CD4-positive, alpha-beta T cell treated with Interleukin-15 for 1 hour (primary cell): Measurements from ENCODE around the gene ENO2.
A peak's percentile ranks its signal among the peaks of the same experiment; 100 is the strongest.
"Not testable (repeated sequence)": the region's sequence is repeated elsewhere in the genome, so short reads cannot be mapped to it uniquely, and the experiment has no call there.

Experiments used
- DNase-seq: peaks from one replicate; pipeline ENCODE4 v3.0.0-alpha.2; 2020

The ENO2 gene

GRCh38 chr12:6887460-6887859 is 26.9 kb upstream of the ENO2 start:
- DNase-seq = peak; percentile 29

DNA sequence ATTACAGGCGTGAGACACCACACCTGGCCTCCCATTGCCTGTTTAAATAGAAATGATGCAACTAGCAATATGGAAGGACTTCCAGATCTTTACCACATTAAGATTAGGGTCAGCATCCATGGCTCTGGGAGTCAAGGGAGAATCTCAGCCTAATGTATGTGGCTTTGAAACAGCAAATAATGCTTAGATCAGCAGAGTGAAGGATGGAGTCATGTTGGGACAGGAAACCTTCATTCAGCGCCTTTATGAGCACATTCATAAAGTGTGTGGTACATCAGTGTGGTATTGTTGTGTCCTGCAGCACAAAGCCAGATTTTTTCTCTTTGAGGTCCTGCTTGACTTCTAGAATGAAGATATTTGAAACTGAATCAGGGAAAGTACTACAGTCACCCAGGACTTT is 26.0 kb upstream of the ENO2 start:
- no peak for DNase-seq

DNA sequence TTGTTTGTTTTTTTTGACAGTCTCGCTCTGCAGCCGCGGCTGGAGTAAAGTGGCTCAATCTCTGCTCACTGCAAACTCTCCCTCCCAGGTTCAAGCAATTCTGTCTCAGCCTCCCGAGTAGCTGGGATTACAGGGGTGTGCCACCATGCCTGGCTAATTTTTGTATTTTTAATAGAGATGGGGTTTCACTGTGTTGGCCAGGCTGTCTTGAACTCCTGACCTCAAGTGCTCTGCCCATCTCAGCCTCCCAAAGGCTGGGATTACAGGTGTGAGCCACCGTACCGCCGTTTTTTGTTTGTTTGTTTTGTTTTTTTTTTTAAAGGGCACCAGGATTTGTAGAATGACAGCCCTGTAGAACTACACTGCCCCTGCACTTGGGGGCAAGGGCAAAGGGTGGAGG is 25.6 kb upstream of the ENO2 start:
- DNase-seq = not testable (repeated sequence)

DNA sequence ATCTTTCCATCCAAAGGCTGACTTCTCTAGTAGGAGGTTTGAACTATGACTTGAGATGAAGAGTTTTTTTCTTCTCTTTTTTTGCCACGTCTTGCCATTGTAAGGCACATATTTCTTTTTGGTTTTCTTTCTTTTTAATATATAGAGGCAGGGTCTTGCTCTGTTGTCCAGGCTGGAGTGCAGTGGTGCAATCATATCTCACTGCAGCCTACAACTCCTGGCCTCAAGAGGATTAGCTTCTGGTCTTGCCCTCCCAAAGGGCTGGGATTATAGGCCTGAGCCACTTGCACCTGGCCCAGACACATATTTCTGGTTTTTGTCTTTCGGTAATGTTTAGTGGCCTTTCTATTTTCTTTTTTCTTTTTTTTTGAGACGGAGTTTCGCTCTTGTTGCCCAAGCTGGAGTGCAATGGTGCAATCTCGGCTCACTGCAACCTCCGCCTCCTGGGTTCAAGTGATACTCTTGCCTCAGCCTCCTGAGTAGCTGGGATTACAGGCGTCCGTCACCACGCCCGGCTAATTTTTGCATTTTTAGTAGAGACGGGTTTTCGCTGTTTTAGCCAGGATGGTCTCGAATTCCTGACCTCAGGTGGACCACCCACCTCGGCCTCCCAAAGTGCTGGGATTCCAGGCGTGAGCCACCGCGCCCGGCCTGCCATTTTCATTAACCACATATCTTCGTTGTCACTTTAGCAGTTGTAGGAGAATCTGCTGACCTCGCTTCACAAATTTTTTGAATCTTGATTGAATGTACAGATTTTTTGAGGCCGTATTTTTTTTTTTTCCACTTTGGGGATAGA is 24.4 kb upstream of the ENO2 start:
- DNase-seq = not testable (repeated sequence)

GRCh38 chr12:6890789-6891645 is 23.4 kb upstream of the ENO2 start:
- DNase-seq = peak; percentile 98

DNA sequence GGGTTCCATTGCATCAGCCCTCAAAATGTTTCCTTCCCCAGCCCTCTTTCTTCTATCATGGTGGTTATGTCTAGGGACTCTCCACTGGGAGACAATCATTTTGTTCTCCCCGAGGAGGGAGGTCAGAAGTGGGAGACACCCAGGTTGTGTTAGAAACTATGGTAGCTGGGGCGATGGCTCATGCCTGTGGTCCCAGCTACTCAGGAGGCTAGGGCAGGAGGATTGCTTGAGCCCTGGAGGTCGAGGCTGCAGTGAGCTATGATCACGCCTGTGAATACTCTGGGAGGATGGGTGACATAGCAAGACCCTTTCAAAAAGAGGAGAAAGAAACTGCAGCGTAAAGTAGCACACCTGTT is 22.8 kb upstream of the ENO2 start:
- no peak for DNase-seq

DNA sequence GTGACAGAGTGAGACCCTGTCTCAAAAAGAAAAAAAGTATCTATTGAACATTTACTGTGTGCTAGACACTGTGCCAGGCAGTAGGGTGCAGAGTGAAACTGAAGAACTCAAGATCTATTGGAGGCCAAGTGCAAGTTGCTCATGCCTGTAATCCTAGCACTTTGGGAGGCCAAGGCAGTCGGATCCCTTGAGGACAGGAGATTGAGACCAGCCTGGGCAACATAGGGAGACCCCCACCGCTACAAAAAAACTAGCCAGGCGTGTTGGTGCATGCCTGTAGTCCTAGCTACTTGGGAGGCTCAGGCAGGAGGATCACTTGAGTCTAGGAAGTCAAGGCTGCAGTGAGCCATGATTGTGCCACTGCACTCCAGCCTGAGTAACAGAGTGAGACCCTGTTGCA is 21.7 kb upstream of the ENO2 start:
- DNase-seq = not testable (repeated sequence)

GRCh38 chr12:6894321-6894720 is 20.1 kb upstream of the ENO2 start:
- DNase-seq = no peak

DNA sequence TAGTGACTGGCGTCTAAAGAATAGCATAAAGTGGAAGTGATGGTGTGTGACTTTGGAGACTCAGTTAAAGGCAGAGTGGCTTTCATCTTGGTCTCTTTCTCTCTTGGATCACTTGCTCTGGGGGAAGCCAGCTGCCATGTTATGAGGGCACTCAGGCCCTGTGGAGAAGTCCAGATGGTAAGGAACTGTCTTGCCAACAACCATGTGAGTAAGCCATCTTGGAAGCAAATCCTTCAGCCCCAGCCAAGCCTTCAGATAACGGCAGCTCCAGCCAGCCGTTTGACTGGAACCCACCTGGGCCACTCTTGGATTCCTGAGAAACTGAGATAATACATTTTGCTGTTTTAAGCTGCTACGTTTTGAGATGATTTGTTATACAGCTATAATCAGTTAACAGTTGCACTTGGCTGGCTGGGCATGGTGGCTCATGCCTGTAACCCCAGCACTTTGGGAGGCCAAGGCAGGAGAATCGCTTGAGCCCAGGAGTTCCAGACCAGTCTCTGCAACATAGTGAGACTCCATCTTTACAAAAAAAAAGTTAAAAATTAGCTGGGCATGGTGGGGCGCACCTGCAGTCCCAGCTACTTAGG is 17.4 kb upstream of the ENO2 start:
- no peak for DNase-seq

DNA sequence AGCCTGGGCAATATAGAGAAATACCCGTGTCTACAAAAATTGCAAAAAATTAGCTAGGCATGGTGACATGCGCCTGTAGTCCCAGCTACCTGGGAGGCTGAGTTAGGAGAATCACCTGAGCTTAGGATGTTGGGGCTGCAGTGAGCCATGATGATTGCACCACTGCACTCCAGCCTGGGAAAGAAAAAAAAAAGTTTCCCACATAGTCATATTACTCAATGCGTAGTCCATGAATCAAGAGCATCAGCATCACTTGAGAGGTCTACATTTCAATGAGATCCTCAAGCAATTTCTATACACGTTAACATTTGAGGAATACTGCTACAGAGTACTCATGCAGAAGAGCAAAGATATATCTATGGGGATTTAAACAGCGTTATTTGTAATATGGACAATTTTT is 15.0 kb upstream of the ENO2 start:
- DNase-seq = no peak

- peak; percentile 68 for DNase-seq
Observed at GRCh38 chr12:6899837-6900519, 14.4 kb upstream of the ENO2 start.

GRCh38 chr12:6902448-6902847 is 11.9 kb upstream of the ENO2 start:
- DNase-seq = no peak

- no peak for DNase-seq
Observed at GRCh38 chr12:6903722-6904121, 10.7 kb upstream of the ENO2 start.

DNA sequence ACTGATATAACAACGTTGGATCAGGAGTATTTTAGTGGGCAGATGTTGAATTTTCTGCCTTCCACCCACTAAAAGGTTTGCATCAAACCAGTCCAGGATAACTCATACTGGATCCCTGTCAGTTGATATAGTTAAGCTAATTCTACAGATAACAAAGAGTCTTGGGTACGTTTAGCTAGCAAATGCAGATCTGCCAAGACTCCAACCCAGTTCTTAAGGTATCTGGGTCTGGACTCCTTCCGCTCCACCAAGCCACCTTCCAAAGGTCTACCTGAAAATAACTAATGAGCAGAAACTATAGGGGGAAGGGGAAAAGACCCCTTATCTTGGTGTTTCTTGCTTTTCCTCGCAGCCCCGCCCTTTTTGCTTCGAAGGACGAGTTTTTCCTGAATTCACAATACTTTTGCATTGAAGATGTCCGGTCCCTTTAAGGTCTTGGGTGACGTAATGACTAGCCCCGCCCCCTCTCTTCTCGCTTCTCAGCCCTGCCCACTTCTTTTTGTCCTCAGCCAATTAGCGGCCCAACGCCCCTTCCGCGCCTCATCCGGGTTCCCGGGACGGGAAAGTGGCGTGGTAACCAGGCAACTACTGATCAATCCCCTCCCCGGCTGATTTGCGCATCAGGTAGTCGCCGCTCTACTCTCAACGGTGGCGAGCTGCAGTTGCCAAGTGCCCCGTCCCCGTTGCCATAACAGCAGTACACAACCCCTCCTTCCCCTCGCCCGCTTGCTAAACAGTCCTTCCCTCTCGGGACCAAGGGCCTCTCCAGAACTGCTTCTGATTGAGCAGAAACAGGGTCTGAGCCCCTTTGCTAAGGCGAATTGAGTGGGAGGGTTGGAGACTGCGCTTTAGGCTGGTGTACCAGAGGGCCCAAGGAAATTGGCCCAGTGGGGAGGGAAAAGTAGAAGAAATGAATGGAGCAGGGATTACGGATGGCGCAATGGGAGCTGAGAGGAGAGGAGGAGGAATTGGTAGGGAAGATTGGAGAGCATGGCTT is 9.8 kb upstream of the ENO2 start, which contains the start of gene LRRC23:
TSS of gene LRRC23 (plus strand) at position 543 of the 997 bp plus-strand sequence. CDS start 812 bp downstream, outside the sequence.
- DNase-seq = peak; percentile 99

DNA sequence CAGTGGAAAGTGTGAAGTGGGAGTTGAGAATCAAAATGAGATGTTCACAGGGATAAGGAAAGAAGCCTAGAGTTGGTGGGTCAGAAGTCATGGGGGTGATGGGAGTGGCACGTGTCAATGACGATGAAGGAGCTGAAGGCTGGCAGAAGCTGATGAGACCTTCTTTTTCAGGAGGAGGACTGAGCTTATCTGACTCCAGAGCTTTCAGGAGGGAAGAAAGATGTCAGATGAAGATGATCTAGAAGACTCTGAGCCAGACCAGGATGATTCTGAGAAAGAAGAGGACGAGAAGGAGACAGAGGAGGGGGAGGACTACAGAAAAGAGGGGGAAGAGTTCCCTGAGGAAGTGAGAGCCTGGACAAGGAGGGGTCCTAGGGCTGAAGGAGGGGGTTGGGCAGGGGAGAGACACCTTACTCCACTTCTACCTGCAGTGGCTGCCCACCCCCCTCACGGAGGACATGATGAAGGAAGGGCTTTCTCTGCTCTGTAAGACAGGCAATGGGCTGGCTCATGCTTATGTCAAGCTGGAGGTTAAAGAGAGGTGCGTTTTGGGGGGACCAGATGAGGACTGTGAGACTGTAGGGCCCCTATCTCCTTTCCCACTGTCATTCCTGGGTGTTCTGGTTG is 8.9 kb upstream of the ENO2 start:
- DNase-seq = no peak

- not testable (repeated sequence) for DNase-seq
Observed at GRCh38 chr12:6908141-6908540, 6.2 kb upstream of the ENO2 start.

GRCh38 chr12:6909421-6910145 is 4.8 kb upstream of the ENO2 start:
- DNase-seq = no peak

GRCh38 chr12:6912164-6912935 is 2.0 kb upstream of the ENO2 start:
- no peak for DNase-seq

DNA sequence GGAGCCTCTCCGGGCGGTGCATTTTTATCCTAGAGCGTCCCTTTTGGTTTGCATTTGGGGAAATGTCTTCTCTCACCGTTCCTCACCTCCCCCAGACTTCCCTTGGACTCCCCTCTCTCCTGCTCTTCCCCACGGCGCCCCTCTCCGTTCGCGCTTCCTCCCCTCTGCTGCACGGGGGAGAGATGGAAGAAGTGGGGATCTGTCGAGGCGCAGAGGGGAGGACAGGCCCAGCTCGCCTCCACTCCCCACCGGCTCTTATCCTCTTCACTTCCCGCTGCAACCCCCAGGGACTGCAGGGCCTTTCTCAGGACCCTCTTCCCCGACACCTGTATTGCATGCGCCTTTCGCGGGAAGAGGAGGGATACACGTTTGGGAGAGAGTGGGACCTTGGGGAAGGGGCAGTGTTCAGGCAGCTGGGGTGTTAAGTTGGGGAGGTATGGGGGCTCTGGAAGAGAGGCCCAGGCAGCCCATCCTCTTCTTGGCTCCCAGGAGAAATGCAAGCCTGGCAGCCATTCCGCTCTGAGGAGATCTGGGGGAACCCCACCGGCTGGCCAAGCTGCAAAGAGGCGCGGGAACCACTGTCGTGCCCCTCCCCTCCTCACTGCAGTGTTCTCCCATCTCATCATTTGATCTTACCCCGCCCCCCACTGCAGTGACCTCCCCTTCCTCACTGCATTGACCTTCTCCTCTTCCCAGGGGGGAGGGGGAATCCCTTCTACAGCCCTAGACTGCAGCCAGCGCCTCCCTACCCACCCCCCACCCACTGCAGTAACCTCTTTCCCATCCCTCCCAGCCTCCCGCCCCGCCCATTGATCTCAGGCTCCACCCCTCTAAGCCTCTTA is 788 bp downstream of the ENO2 start:
- no peak for DNase-seq
